CD4-positive, alpha-beta T cell (primary cell): ENCODE data around the gene DENND6B. TPM values are rescaled to one million over a fixed set of nuclear protein-coding genes. Genes with fewer than 3 reads are reported as not detected.
A peak's percentile ranks its signal among the peaks of the same experiment; 100 is the strongest.

Source experiments
- ATAC-seq: fragments of 200-7000 bp; cut with Tn5 transposase; one replicate; pipeline ENCODE4 v1.10.0; 2022; ENCODE audit warnings: mild to moderate bottlenecking; ENCODE audit not compliant: poor library complexity
- CTCF ChIA-PET: fragments of 350-600 bp; sonication (Branson Sonifier 250); formaldehyde crosslinking; loops from one replicate; lab custom pipeline; 2021; ENCODE audit warnings: antibody characterized with exemption, inconsistent platforms; lab: Charles Lee
- POLR2A ChIA-PET: fragments of 350-600 bp; sonication (Branson Sonifier 250); formaldehyde crosslinking; loops from one replicate; lab custom pipeline; 2021; ENCODE audit warnings: antibody characterized with exemption, inconsistent platforms; lab: Charles Lee
- DNase-seq, 14 experiments: peaks; one replicate each; pipeline ENCODE4 v3.0.0-alpha.2; 2013 to 2020; ENCODE audit warnings: mixed read lengths in 2 of 14
- H3K27ac ChIP-seq, 2 donors: one replicate each; pipeline versions ENCODE4 v1.5.1 to v1.7.0; 2013; ENCODE audit warnings: low read length in 2 of 2, low read depth in 1 of 2, mild to moderate bottlenecking in 1 of 2
- H3K27me3 ChIP-seq, 2 experiments: 1 replicate in 1 of 2; 2 replicates in 1 of 2; pipeline versions ENCODE4 v1.6.1 to v1.7.0; 2013; ENCODE audit warnings: low read length in 2 of 2, control low read depth in 1 of 2, mild to moderate bottlenecking in 1 of 2, moderate library complexity in 1 of 2; ENCODE audit not compliant: insufficient read depth in 2 of 2, control insufficient read depth in 1 of 2
- H3K36me3 ChIP-seq: one replicate; pipeline ENCODE4 v1.6.1; 2013; ENCODE audit warnings: low read length, control low read depth; ENCODE audit not compliant: insufficient read depth
- H3K4me1 ChIP-seq: one replicate; pipeline ENCODE4 v1.6.1; 2013; ENCODE audit warnings: low read length, control low read depth; ENCODE audit not compliant: insufficient read depth
- H3K4me3 ChIP-seq: one replicate; pipeline ENCODE4 v1.5.1; 2013; ENCODE audit warnings: mild to moderate bottlenecking, low read length, moderate library complexity
- H3K9me3 ChIP-seq, 2 experiments: 1 replicate in 1 of 2; 2 replicates in 1 of 2; pipeline versions ENCODE4 v1.6.1 to v1.7.0; 2013; ENCODE audit warnings: low read length in 2 of 2, mild to moderate bottlenecking in 2 of 2, control low read depth in 1 of 2, moderate library complexity in 1 of 2; ENCODE audit not compliant: control insufficient read depth in 1 of 2, insufficient read depth in 1 of 2
- H3K27ac Mint-ChIP-seq: one replicate; pipeline ENCODE4 v1.8.0; 2020; ENCODE audit warnings: mixed read lengths
- H3K27me3 Mint-ChIP-seq: one replicate; pipeline ENCODE4 v1.8.0; 2021; ENCODE audit warnings: mixed read lengths
- H3K36me3 Mint-ChIP-seq: one replicate; pipeline ENCODE4 v1.8.0; 2021; ENCODE audit warnings: low read depth, mixed read lengths
- H3K4me1 Mint-ChIP-seq: one replicate; pipeline ENCODE4 v1.8.0; 2021; ENCODE audit warnings: low read depth, mixed read lengths
- H3K4me3 Mint-ChIP-seq: one replicate; pipeline ENCODE4 v1.8.0; 2020; ENCODE audit warnings: mild to moderate bottlenecking, mixed read lengths
- H3K9me3 Mint-ChIP-seq: one replicate; pipeline ENCODE4 v1.8.0; 2020; ENCODE audit warnings: mixed read lengths
- CTCF ChIP-seq: fragments of 200-600 bp; IDR thresholded peaks from one replicate; pipeline ENCODE4 v1.8.0; 2022; ENCODE audit warnings: antibody characterized with exemption, mild to moderate bottlenecking
- intact Hi-C, 2 experiments: fragments of 100-400 bp; cut with DNase I in 1 of 2; cut with micrococcal nuclease in 1 of 2; formaldehyde crosslinking; loops; one replicate each; pipeline versions ENCODE4 v1.15.1 to v1.9.0; 2023 to 2025; cut with DNase I, micrococcal nuclease
- polyA plus RNA-seq, 2 donors: library from polyadenylated mRNA; unstranded; fragments of 120-200 nt; gene quantifications; one replicate each; pipeline ENCODE4 v1.2.1, GENCODE V29; 2013
- total RNA-seq, 174 experiments: library from RNA in 2 of 174; stranded (reverse) in 2 of 174; gene quantifications; one replicate each; pipeline ENCODE4 v1.2.3 and lab custom pipeline; 2021 to 2026

DENND6B gene
- total RNA-seq (1 to 10 TPM; 1.8 to 1.9 TPM), total RNA-seq (lab: John Stamatoyannopoulos, UW) (0.68 to 11.9 (median 2.9) reads per million in 172 experiments)
- polyA plus RNA-seq (2013, experiment 1 of 2) = 1.3 TPM
- polyA plus RNA-seq (2013, experiment 2 of 2) = 1.8 TPM

- H3K4me3 ChIP-seq = peak within 1 kb of the TSS; percentile 60
- no peak within 1 kb of the TSS for H3K27ac ChIP-seq
- peak; percentile 38 to 90 (median 62) for DNase-seq
- intact Hi-C loops = loop anchor here (1.0 to 5.0 kb wide), 5 partner anchors 16 to 180 kb away; partner anchors contain the start of gene PPP6R2 (in 1 of the 2)
- TF ChIP-seq CTCF = peak; percentile 30
- ATAC-seq = peak; percentile 94
- peaks cover 15% of the 10 kb centered on the region for H3K4me1 ChIP-seq
- Mint-ChIP-seq H3K27ac (peak within 1 kb of the TSS; percentile 35), H3K36me3 (no peaks in the 10 kb centered on the region), H3K27me3 (no peaks in the 10 kb centered on the region), H3K4me1 (peaks cover 12% of the 10 kb centered on the region), H3K9me3 (no peaks in the 10 kb centered on the region), H3K4me3 (peak within 1 kb of the TSS; percentile 89)
- ChIA-PET POLR2A (interaction anchor here (1.3 to 2.0 kb wide), 2 partner anchors 15 to 83 kb away, joined by 5 to 6 read pairs; partner anchors contain the start of gene TUBGCP6), CTCF (interaction anchor here (0.6 to 4.2 kb wide), 10 partner anchors 9 to 86 kb away, joined by 3 to 18 read pairs (median 3); no protein-coding TSS in a partner anchor)
- no peaks in the 10 kb centered on the region for H3K9me3 ChIP-seq
- H3K27me3 ChIP-seq = no peaks in the 10 kb centered on the region
- no peaks in the 10 kb centered on the region for H3K36me3 ChIP-seq
Measured at GRCh38 chr22:50326956-50327710, at the start of gene DENND6B. DENND6B (minus strand) TSS chr22:50327012; CDS start chr22:50326988, 24 bp downstream.

- no peak overlapping the region for H3K27ac Mint-ChIP-seq
- CTCF ChIA-PET = interaction anchor here (0.7 kb wide), 1 partner anchor 143 kb away, joined by 4 read pairs; no protein-coding TSS in a partner anchor
Measured at GRCh38 chr22:50376085-50376651, 49.4 kb upstream of the DENND6B start.

More at GRCh38 chr22:50376085-50376651, 49.4 kb upstream of the DENND6B start:
- H3K9me3 ChIP-seq = no peaks in the 10 kb centered on the region
- Mint-ChIP-seq H3K4me1 (peaks cover 10% of the 10 kb centered on the region), H3K36me3 (peaks cover 64% of the 10 kb centered on the region), H3K27me3 (no peaks in the 10 kb centered on the region), H3K4me3 (no peak overlapping the region), H3K9me3 (no peaks in the 10 kb centered on the region)
- peaks cover 8% of the 10 kb centered on the region for H3K4me1 ChIP-seq
- no peak overlapping the region for H3K4me3 ChIP-seq
- H3K27ac ChIP-seq = no peak overlapping the region
- TF ChIP-seq CTCF = no peak
- H3K36me3 ChIP-seq = peaks cover 48% of the 10 kb centered on the region
- ATAC-seq = no peak
- H3K27me3 ChIP-seq = no peaks in the 10 kb centered on the region
- no peak for DNase-seq
- POLR2A ChIA-PET = no interaction called here
- intact Hi-C loops = no loop called here
